GM12874 (cell line): ENCODE measurements around the gene TRHDE.

Experiments used
- CTCF ChIP-seq: IDR thresholded peaks from 2 replicates; pipeline ENCODE4 v1.5.1; 2011; ENCODE audit warnings: low read depth, mild to moderate bottlenecking, control low read depth, low read length, moderate library complexity; ENCODE audit not compliant: insufficient read depth

Gene TRHDE

GRCh38 chr12:72610342-72610741, 338.2 kb downstream of the TRHDE start:
- TF ChIP-seq CTCF = no peak

GRCh38 chr12:72610854-72611358, 338.7 kb downstream of the TRHDE start:
- TF ChIP-seq CTCF = no peak

- no peak for TF ChIP-seq CTCF
These were observed 340.0 kb downstream of the TRHDE start for GRCh38 chr12:72612171-72612570.

- TF ChIP-seq CTCF = no peak
These were observed 346.6 kb downstream of the TRHDE start for GRCh38 chr12:72618764-72619163.

- TF ChIP-seq CTCF = no peak
These were observed 350.4 kb downstream of the TRHDE start for GRCh38 chr12:72622556-72622955.

- TF ChIP-seq CTCF = no peak
These were observed 359.9 kb downstream of the TRHDE start for GRCh38 chr12:72631926-72632685.

- no peak for TF ChIP-seq CTCF
These were observed 370.5 kb downstream of the TRHDE start for GRCh38 chr12:72642706-72643105.
